CD4-positive, alpha-beta T cell (primary cell): ENCODE results near the gene ABCC4. TPM values are rescaled to one million over a fixed set of nuclear protein-coding genes. Genes with fewer than 3 reads are reported as not detected.

Experiments
- ATAC-seq: fragments of 200-7000 bp; cut with Tn5 transposase; one replicate; pipeline ENCODE4 v1.10.0; 2022; ENCODE audit warnings: mild to moderate bottlenecking; ENCODE audit not compliant: poor library complexity
- CTCF ChIA-PET: fragments of 350-600 bp; sonication (Branson Sonifier 250); formaldehyde crosslinking; loops from one replicate; lab custom pipeline; 2021; ENCODE audit warnings: antibody characterized with exemption, inconsistent platforms; lab: Charles Lee
- POLR2A ChIA-PET: fragments of 350-600 bp; sonication (Branson Sonifier 250); formaldehyde crosslinking; loops from one replicate; lab custom pipeline; 2021; ENCODE audit warnings: antibody characterized with exemption, inconsistent platforms; lab: Charles Lee
- DNase-seq, 14 experiments: peaks; one replicate each; pipeline ENCODE4 v3.0.0-alpha.2; 2013 to 2020; ENCODE audit warnings: mixed read lengths in 2 of 14
- H3K27ac ChIP-seq, 2 donors: one replicate each; pipeline versions ENCODE4 v1.5.1 to v1.7.0; 2013; ENCODE audit warnings: low read length in 2 of 2, low read depth in 1 of 2, mild to moderate bottlenecking in 1 of 2
- H3K27me3 ChIP-seq, 2 experiments: 1 replicate in 1 of 2; 2 replicates in 1 of 2; pipeline versions ENCODE4 v1.6.1 to v1.7.0; 2013; ENCODE audit warnings: low read length in 2 of 2, control low read depth in 1 of 2, mild to moderate bottlenecking in 1 of 2, moderate library complexity in 1 of 2; ENCODE audit not compliant: insufficient read depth in 2 of 2, control insufficient read depth in 1 of 2
- H3K36me3 ChIP-seq: one replicate; pipeline ENCODE4 v1.6.1; 2013; ENCODE audit warnings: low read length, control low read depth; ENCODE audit not compliant: insufficient read depth
- H3K4me1 ChIP-seq: one replicate; pipeline ENCODE4 v1.6.1; 2013; ENCODE audit warnings: low read length, control low read depth; ENCODE audit not compliant: insufficient read depth
- H3K4me3 ChIP-seq: one replicate; pipeline ENCODE4 v1.5.1; 2013; ENCODE audit warnings: mild to moderate bottlenecking, low read length, moderate library complexity
- H3K9me3 ChIP-seq, 2 experiments: 1 replicate in 1 of 2; 2 replicates in 1 of 2; pipeline versions ENCODE4 v1.6.1 to v1.7.0; 2013; ENCODE audit warnings: low read length in 2 of 2, mild to moderate bottlenecking in 2 of 2, control low read depth in 1 of 2, moderate library complexity in 1 of 2; ENCODE audit not compliant: control insufficient read depth in 1 of 2, insufficient read depth in 1 of 2
- H3K27ac Mint-ChIP-seq: one replicate; pipeline ENCODE4 v1.8.0; 2020; ENCODE audit warnings: mixed read lengths
- H3K27me3 Mint-ChIP-seq: one replicate; pipeline ENCODE4 v1.8.0; 2021; ENCODE audit warnings: mixed read lengths
- H3K36me3 Mint-ChIP-seq: one replicate; pipeline ENCODE4 v1.8.0; 2021; ENCODE audit warnings: low read depth, mixed read lengths
- H3K4me1 Mint-ChIP-seq: one replicate; pipeline ENCODE4 v1.8.0; 2021; ENCODE audit warnings: low read depth, mixed read lengths
- H3K4me3 Mint-ChIP-seq: one replicate; pipeline ENCODE4 v1.8.0; 2020; ENCODE audit warnings: mild to moderate bottlenecking, mixed read lengths
- H3K9me3 Mint-ChIP-seq: one replicate; pipeline ENCODE4 v1.8.0; 2020; ENCODE audit warnings: mixed read lengths
- CTCF ChIP-seq: fragments of 200-600 bp; IDR thresholded peaks from one replicate; pipeline ENCODE4 v1.8.0; 2022; ENCODE audit warnings: antibody characterized with exemption, mild to moderate bottlenecking
- intact Hi-C, 2 experiments: fragments of 100-400 bp; cut with DNase I in 1 of 2; cut with micrococcal nuclease in 1 of 2; formaldehyde crosslinking; loops; one replicate each; pipeline versions ENCODE4 v1.15.1 to v1.9.0; 2023 to 2025; cut with DNase I, micrococcal nuclease
- total RNA-seq, 174 experiments: library from RNA in 2 of 174; stranded (reverse) in 2 of 174; gene quantifications; one replicate each; pipeline ENCODE4 v1.2.3 and lab custom pipeline; 2021 to 2026

ABCC4 gene
- total RNA-seq, 2 experiments from 2014 or later, result 4.0 to 4.4 TPM

- no peak overlapping the region for H3K27ac Mint-ChIP-seq
- no peak overlapping the region for H3K4me3 ChIP-seq
- no peak for TF ChIP-seq CTCF
- H3K9me3 ChIP-seq, result no peaks in the 10 kb centered on the region
- H3K4me1 ChIP-seq, result no peaks in the 10 kb centered on the region
- DNase-seq (no peak), ATAC-seq (no peak)
- H3K4me1 Mint-ChIP-seq, result no peaks in the 10 kb centered on the region
- no peak overlapping the region for H3K27ac ChIP-seq
- H3K27me3 ChIP-seq, result no peaks in the 10 kb centered on the region
- H3K36me3 ChIP-seq, result no peaks in the 10 kb centered on the region
- no peak overlapping the region for H3K4me3 Mint-ChIP-seq
- H3K9me3 Mint-ChIP-seq, result no peaks in the 10 kb centered on the region
- intact Hi-C loops, result no loop called here
- CTCF ChIA-PET, result no interaction called here
- POLR2A ChIA-PET, result no interaction called here
- H3K27me3 Mint-ChIP-seq, result no peaks in the 10 kb centered on the region
- peaks cover 15% of the 10 kb centered on the region for H3K36me3 Mint-ChIP-seq
Observed at GRCh38 chr13:95056266-95056665, 245.0 kb downstream of the ABCC4 start.

GRCh38 chr13:95050800-95051615, 250.2 kb downstream of the ABCC4 start:
- POLR2A ChIA-PET, result interaction anchor here (1.0 kb wide), 1 partner anchor 10 kb away, joined by 3 read pairs; no protein-coding TSS in a partner anchor

GRCh38 chr13:95049772-95050171, 251.5 kb downstream of the ABCC4 start:
- POLR2A ChIA-PET, result no interaction called here
- Histone ChIP-seq H3K4me3 (no peak overlapping the region), H3K27ac (no peak overlapping the region), H3K4me1 (no peaks in the 10 kb centered on the region), H3K27me3 (no peaks in the 10 kb centered on the region), H3K9me3 (no peaks in the 10 kb centered on the region), H3K36me3 (no peaks in the 10 kb centered on the region)
- no peak for DNase-seq
- intact Hi-C loops, result no loop called here
- Mint-ChIP-seq H3K36me3 (peaks cover 27% of the 10 kb centered on the region), H3K27me3 (no peaks in the 10 kb centered on the region), H3K4me1 (peaks cover 4% of the 10 kb centered on the region), H3K27ac (no peak overlapping the region), H3K4me3 (no peak overlapping the region), H3K9me3 (no peaks in the 10 kb centered on the region)
- CTCF ChIA-PET, result no interaction called here
- ATAC-seq, result no peak
- TF ChIP-seq CTCF, result no peak

More at GRCh38 chr13:95050800-95051615, 250.2 kb downstream of the ABCC4 start:
- Histone ChIP-seq H3K27me3 (no peaks in the 10 kb centered on the region), H3K9me3 (no peaks in the 10 kb centered on the region), H3K27ac (no peak overlapping the region), H3K4me3 (no peak overlapping the region), H3K4me1 (no peaks in the 10 kb centered on the region), H3K36me3 (no peaks in the 10 kb centered on the region)
- Mint-ChIP-seq H3K27me3 (no peaks in the 10 kb centered on the region), H3K9me3 (no peaks in the 10 kb centered on the region), H3K4me1 (peaks cover 4% of the 10 kb centered on the region), H3K36me3 (peaks cover 18% of the 10 kb centered on the region), H3K4me3 (no peak overlapping the region), H3K27ac (no peak overlapping the region)
- TF ChIP-seq CTCF, result no peak
- DNase-seq (no peak), ATAC-seq (no peak)
- intact Hi-C loops, result no loop called here
- CTCF ChIA-PET, result interaction anchor here (0.6 kb wide), 1 partner anchor 74 kb away, joined by 4 read pairs; no protein-coding TSS in a partner anchor
